ENCODE measurements around the gene HIKESHI.
"Not testable (repeated sequence)": the region's sequence is repeated elsewhere in the genome, so short reads cannot be mapped to it uniquely, and the experiment has no call there.

The HIKESHI gene

DNA sequence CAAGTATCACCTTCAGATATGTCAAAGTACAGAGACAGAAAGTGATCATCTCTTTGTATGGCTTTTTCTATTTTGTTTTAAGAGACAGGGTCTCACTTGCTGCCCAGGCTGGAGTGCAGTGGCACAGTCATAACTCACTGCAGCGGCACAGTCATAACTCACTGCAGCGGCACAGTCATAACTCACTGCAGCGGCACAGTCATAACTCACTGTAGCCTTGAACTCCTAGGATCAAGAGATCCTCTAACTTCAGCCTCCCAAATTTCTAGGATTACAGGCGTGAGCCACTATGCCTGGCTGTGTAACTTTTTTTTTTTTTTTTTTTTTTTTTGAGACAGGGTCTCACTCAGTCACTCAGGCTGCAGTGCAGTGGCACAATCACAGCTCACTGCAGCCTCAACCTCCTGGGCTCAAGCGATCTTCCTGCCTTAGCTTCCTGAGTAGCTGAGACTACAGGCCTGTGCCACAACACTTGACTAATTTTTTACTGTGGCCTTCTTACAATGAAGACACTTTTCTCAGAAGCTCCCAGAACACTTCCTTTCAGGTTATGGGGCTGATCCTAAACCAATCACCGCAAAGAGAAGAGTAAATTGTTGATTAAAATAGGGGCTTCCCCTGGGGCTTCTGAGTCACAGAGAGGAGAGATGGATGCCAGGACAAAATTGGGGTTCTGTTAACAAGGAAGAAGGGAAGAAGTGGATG lies 9.0 kb upstream of the HIKESHI start:
- DNase-seq (ENCODE audit: low read depth in 3 of 3) = no peak

DNA sequence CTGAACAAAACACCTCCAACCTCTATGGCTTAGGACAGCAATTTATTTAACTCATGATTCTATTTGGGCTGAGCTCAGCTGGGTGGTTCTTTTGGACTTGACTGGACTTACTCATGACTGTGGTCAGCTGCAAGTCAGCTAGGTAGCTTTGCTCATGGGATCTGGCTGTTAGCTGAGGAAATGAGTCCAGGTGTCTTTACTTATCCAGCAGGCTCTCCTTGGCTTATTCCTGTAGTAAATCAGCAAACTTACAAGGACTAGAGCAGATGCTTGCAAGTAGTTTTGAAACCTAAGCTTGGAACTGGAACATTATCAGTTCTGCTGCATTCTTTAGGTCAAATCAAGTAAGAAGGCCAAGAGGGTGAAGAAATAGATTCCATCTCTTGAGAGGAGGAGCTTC lies 8.0 kb upstream of the HIKESHI start:
- no peak for DNase-seq (ENCODE audit: low read depth in 3 of 3)

DNA sequence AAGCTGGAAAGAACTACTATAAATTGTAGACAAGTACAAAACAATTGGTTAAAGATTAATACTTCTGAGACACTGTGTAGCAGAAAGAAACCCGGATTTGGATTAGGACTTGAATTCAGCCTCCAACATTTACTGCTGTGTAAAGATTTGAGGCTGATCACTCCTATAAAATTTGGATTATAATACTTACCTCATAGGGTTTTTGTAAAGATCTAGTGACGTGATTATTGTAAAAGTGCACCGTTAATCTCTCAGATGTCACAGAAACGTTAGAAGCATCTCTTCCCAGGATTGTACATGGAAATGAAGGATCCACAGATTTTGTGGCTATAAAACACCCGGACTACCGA lies 323 bp upstream of the HIKESHI start:
- no peak for DNase-seq (ENCODE audit: low read depth in 3 of 3)

DNA sequence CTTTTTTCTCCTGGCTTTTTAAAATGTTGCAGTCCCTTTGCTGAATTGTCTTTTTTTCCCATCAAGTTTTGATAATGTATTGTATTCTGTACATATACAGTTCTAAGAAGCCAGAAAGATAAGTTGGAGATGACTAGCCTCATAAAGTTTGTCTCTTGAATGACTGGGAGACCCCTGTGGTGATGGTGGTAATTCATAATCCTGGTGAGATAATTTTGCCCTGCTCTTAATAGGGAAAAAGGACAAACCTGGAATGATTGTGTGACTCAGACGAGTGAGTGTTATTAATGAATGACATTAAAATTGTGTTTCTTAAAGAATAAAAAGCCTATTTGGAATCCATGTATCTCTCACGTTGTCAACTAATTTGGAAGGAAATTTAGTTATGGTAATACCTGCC lies 1.2 kb downstream of the HIKESHI start:
- no peak for DNase-seq (ENCODE audit: low read depth in 3 of 3)

DNA sequence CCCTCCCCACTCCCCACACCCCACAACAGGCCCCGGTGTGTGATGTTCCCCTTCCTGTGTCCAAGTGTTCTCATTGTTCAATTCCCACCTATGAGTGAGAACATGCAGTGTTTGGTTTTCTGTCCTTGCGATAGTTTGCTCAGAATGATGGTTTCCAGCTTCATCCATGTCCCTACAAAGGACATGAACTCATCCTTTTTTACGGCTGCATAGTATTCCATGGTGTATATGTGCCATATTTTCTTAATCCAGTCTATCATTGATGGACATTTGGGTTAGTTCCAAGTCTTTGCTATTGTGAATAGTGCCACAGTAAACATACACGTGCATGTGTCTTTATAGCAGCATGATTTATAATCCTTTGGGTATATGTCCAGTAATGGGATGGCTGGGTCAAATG lies 6.7 kb downstream of the HIKESHI start:
- not testable (repeated sequence) for DNase-seq (ENCODE audit: low read depth in 3 of 3)

DNA sequence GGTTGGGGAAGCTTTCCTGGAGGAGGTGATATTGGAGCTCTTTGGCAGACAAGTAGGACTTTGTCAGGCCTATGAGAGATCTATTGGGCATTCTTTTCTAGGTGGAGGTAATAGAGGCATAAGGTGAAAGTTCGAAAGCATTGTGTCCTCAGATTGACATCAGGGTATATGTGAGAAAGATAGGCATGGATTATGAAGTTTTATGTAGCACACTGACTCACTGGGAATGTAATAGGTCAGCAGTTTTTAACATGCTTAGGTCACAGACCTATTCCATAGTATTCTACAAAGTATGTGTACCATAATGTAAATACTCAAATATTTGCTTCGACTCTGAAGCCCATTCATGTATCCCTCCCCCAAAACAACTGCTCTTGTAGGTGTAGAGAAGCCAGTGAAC lies 11.8 kb downstream of the HIKESHI start:
- DNase-seq (ENCODE audit: low read depth in 3 of 3) = no peak

DNA sequence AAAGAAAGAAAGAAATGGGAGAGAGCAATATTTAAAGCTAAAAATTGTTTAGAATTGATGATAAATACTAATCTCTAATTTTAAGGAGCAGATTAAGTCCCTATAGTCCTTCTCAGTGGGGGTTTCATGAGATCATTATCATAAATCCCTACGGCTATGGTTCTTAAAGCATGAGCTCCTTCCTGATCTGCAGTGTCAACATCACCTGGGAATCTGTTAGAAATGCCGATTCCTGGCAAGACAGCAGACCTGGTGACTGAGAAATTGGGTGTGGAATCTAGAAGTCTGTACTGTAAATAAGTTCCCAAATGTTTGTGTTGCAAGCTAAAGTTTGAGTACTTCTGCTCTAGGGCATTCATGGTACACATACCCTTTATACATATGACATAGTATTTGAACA lies 12.6 kb downstream of the HIKESHI start:
- no peak for DNase-seq (ENCODE audit: low read depth in 3 of 3)

DNA sequence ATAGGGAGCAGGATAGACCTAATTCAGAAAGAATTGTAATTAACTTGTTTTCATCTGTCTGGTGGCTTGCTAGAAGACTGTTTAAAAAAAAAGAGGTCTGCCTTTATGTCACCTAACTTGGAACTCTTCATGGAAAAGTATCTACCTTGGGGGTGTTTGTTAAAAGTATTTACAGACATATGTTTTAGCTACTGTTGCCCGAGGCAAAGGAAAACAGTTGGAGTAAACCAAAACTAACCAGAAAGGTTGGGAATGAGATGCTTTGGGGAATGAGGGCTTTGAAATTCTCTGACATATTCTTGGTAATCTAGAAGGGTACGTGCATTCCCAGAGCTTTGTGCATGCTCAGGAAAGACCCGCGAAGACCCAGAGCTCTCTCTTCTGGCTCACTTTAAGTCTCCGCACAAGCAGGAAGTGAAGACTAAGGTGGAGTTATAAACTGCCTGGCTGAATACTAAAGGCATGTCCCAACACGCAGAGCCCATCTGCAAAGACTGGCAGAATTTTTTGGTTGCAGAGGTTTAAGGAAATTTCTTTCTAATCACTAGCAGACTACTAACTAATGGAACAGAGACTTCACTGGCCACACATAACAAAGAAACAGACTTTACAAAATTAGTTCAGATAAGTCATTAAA lies 33.2 kb downstream of the HIKESHI start:
- no peak for DNase-seq (ENCODE audit: low read depth in 3 of 3)

DNA sequence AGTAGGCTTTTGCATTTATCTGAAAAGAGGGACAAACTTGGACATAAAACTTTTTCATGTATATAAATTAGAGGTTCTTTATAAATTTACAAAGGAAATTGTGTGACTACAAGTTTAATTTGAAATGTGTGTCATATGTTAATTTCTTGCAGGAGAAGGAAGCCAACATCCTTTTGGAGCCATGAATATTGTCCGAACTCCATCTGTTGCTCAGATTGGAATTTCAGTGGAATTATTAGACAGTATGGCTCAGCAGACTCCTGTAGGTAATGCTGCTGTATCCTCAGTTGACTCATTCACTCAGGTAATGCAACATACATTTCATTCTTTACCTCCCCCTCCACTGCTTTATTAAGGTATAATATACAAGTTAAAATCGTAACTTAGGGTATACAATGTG lies 35.2 kb downstream of the HIKESHI start:
- no peak for DNase-seq (ENCODE audit: low read depth in 3 of 3)

DNA sequence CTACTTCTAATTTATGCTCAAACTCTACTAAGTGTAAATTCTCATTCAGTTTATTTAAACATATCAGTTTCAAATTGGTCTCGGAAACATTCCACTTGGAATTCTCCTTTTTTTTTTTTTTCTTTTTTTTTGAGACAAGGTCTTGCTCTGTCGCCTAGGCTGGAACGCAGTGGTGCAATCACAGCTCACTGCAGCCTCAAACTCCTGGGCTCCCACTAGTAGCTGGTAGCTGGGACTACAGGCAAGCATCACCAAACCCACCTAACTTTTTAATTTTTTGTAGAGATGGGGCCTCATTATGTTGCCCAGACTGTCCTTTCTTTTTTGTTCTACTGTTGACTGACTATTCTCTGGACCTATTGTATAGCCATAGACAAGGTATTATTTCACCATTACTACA lies 39.3 kb downstream of the HIKESHI start:
- DNase-seq (ENCODE audit: low read depth in 3 of 3) = no peak

DNA sequence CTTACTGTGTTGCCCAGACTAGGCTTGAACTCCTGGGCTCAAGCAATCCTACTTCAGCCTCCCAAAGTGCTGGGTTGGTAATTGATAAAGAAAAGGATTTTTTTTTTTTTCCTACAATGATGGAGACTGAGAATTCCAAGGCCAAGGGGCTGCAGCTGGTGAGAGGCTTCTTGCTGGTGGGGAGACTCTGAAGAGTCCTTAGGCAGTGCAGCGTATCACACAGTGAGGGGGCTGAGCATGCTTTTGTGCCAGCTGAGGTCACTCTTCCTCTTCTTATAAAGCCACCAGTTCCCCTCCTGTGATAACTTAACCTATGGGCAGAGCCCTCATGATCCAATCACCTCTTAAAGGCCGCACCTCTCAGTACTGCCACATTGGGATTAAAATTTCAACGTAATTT lies 44.5 kb downstream of the HIKESHI start:
- DNase-seq (ENCODE audit: low read depth in 3 of 3) = no peak

DNA sequence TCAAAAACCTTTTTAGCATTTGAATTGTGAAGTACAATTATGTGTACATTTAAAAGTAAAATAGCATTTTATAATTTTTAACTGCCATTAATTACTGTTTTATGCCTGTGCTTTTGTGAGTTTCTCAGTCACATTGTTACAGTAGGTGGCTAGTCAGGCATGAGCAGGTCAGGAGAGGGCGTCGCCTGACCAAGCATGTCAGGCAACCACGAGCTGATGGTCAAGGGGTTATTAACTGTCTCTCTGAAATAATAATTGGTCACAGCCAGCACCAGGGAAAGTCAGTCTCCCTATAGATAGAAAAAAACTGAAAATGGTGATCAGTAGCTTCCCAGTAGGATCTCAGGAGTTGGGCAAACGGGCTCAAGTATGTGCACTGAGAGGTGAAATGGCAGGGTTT lies 53.2 kb downstream of the HIKESHI start:
- DNase-seq (ENCODE audit: low read depth in 3 of 3) = no peak

DNA sequence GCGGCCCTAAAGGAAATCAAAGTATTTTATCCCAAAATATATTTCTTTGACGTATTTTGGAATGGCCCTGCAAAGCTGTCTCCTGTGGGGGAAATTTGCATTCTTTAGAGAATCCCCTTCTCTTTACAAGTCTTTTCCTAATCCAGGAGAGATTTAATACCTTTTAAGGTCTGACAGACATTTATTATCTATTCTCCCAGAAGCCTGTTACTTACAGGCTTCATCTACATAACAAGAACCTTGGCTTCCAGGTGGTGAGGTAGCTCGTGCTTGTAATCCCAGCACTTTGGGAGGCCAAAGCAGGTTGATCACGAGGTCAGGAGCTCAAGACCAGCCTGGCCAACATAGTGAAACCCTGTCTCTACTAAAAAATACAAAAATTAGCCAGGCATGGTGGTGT lies 55.4 kb downstream of the HIKESHI start:
- not testable (repeated sequence) for DNase-seq (ENCODE audit: low read depth in 3 of 3)

DNA sequence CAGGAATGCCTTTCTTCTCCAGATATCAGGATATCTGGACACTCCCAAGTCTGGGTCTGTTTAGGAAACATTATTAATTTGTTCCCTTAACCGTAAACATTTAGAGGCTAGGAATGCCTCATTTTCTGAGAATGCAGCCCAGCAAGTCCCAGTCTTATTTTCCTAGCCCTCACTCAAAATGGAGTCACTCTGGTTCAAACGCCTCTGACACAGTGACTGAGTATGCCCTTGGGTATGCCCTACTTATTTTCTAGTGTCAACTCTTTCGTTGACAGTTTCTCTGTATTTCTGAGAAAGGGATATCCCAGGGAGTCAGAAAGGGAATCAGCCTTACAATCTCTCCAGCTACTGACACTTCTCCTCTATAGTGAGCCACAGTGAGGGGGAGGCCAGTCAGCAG lies 56.7 kb downstream of the HIKESHI start:
- DNase-seq (ENCODE audit: low read depth in 3 of 3) = no peak

DNA sequence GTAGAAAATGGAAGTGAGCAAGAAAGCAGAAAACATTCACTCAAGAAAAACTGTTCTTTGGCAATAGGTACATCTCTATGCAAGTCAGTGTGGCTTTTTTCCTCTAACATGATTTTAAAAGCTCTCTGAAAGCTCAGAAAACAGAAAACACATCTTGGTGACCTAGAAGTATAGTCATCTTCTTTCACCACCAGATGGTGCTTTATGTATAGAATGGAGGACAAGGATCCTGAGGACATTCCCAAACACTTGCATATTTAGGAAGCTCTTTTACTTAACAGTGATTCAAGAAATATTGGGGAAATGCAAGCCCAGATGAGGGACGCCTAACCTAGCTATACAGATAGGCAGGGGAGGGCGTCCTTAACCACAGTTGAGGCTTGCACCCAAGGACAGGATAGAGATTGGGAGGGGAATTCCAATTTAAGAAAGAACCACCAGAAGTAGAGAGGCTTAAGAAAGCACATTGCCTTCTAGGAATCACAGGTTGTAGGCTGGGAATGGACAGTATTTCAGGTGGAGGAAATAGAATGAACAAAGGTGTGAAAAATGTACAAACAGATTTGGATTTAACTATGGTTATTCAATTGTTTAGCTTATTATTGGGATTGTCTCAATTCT lies 58.8 kb downstream of the HIKESHI start:
- no peak for DNase-seq (ENCODE audit: low read depth in 3 of 3)

DNA sequence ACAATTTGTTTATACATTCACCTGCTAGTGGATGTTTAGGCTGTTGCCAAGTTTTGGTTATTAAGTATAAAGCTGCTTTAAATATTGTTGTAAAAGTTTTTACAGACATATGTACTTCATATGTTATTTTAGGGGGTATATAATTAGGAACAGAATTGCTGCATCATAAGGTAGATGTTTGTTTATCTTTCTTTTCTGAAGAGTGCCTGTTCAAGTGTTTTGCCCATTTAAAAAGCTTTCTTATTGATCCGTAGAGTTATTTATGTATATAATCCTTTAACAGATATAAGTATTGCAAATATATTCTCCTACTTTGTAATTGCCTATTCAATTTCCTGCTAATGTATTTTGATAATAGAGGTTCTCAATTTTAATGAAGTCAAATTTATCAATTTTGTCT lies 61.4 kb downstream of the HIKESHI start:
- DNase-seq (ENCODE audit: low read depth in 3 of 3) = no peak

DNA sequence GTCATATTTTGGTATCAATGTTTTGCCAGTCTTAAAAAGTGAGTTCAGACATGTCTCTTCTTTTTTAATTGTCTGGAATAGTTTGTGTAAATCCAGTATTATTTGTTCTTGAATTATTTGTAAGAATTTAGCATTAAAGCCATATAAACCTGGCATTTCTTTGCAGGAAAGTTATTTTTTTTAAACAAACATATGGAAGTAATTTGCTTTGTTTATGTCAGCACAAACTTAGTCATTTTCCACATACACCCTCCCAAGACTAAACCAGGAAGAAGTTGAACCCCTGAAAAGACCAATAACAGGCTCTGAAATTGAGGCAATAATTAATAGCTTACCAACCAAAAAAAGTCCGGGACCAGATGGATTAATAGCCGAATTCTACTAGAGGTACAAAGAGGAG lies 63.5 kb downstream of the HIKESHI start:
- no peak for DNase-seq (ENCODE audit: low read depth in 3 of 3)

DNA sequence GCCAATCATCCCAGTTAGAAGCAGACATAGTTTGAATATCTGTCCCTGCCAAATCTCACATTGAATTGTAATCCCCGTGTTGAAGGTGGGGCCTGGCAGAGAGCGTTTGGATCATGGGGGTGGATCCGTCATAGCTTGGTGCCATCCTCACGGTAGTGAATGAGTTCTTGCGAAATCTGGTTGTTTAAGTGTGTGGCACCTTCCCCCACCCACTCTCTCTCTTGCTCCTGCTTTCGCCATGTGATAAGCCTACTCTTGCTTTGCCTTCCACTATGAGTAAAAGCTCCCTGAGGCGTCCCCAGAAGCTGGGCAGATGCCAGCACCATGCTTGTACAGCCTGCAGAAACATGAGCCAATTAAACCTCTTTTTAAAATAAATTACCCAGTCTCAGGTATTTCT lies 67.6 kb downstream of the HIKESHI start:
- DNase-seq (ENCODE audit: low read depth in 3 of 3) = no peak

DNA sequence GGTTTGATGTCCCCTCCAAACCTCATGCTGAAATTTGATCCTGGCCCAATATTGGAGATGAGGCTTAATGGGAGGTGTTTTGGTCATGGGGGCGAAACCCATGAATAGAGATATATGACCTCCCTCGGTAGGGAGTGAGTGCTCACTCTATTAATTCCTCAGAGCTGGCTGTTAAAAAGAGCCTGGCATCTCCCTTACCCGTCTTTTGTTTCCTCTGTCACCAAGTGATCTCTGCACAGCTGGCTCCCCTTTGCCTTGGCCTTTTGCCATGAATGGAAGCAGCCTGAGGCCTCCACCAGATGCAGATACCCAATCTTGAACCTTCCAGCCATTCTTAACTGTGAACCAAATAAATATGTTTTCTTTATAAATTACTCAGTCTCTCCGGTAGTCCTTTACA lies 68.1 kb downstream of the HIKESHI start:
- DNase-seq (ENCODE audit: low read depth in 3 of 3) = no peak

DNA sequence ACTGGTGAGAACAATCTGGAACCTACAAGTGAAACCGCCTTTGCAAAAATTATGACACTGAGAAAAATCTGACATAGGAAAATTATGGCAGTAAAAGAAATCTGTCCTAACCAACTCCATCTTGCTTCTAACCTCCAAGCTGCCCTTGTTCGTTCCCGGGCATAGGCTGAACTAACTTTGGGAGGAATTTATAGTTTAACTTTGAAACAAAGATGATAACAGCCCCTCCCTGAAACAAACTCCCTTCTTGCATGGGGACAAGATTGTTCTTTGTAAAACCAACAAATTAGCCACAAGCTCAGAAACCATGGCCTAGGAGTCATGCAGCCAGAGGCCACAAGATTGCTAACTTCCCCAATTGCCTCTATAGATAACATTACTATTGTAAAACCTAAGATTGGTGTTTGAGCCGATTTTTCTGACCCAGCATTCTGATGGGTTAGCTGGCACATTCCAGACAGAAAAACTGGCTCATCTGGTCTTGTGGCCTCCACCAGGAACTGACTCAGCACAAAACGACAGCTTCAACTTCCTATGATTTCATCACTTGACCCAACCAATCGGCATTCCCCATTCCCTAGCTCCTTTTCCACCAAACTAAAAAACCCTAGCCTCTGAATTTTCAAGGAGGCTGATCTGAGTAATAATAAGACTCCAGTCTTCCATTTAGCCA lies 69.0 kb downstream of the HIKESHI start:
- DNase-seq (ENCODE audit: low read depth in 3 of 3) = no peak

DNA sequence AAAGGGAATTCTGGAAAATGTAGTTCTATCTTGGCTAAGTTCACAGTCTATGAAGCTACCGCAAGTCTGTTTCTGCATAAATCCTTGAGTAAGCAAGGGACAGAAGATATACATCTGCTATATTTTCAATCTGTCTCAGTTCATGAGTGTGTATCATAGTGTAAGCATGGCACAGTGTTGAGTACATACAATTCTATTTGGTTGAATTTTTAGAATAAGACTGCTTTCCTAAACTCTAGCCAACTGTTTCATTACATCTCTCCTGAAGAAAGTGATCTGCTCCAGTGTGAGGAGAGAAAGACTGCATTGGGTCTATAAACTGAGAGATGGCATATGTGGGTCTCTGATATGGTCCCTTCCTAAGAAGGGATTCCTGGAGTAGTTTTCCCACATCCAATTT lies 70.0 kb downstream of the HIKESHI start:
- DNase-seq (ENCODE audit: low read depth in 3 of 3) = no peak

DNA sequence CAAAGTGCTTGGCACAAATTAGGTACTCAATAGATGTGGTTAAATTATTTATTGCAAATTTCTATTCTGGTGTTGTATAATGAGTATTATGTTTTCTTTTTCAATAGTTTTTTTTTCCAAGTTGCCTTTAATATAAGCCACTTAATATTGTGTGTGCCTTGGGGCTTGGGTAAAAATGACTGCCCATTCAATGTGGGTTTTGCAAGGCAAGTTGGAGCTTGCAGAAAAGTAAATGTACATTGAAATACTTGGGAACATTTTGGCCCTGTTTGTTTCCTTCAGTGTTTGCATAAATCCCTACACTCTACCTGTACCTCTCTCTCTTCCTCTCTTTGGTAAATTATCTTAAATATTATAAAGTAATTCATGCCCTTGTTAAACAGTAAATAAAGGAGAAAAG lies 70.5 kb downstream of the HIKESHI start:
- no peak for DNase-seq (ENCODE audit: low read depth in 3 of 3)

DNA sequence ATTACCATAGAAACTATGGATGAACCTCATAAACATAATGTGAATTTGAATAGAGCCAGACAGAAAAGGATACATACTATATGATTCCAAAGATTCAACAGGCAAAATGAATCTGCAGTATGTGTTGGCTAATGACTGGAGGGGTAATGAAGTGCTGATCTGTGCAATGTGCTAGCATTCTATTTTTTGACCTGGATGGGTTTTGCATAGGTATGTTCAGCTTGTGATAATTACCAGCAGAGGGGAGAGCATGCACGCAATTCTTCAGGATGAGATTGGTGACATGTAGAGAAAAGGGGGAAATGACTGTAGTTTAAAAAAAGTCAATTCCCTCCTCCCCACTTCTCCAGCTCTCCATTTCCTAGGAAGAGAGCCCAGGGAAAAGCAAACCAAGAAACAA lies 72.0 kb downstream of the HIKESHI start:
- DNase-seq (ENCODE audit: low read depth in 3 of 3) = no peak

All from stimulated activated CD4-positive, alpha-beta T cell treated with anti-CD3 and anti-CD28 coated beads, TNF-alpha, amount 100 ng/mL, for 4 hours (primary cell).